GM19240 (cell line): Measurements from ENCODE around the gene MB.
"Not testable (repeated sequence)": the region's sequence is repeated elsewhere in the genome, so short reads cannot be mapped to it uniquely, and the experiment has no call there.

ENCODE experiments used
- DNase-seq: peaks from one replicate; pipeline ENCODE4 v3.0.0; 2011; ENCODE audit warnings: low spot score; ENCODE audit not compliant: insufficient read length

MB gene

GRCh38 chr22:35617137-35617755 is at the start of gene MB:
TSS of gene MB (minus strand) at chr22:35617329. CDS start at chr22:35617257, 72 bp downstream.
- DNase-seq, result no peak

DNA sequence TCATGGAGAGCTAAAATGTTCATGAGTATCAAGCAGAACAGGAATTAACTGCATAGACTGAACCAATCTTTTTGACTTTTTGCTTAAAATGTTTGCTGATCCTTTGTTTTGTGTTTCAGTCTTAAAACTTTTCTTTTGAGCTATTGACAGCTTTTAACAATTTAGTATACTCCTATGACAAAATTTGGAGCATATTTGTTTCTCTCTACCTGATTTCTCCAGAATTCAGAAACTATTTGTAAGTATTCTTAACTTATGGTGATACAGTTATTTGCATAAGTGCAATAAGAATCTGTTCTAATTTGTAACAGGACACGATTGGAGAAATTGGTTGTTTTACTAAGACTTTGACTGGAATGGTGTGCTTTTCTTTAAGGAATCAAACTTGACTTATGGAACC is 49.6 kb upstream of the MB start:
- DNase-seq, result not testable (repeated sequence)

- no peak for DNase-seq
These were observed 47.9 kb upstream of the MB start for GRCh38 chr22:35664955-35665587.

GRCh38 chr22:35663371-35663770 is 46.2 kb upstream of the MB start:
- DNase-seq, result no peak

DNA sequence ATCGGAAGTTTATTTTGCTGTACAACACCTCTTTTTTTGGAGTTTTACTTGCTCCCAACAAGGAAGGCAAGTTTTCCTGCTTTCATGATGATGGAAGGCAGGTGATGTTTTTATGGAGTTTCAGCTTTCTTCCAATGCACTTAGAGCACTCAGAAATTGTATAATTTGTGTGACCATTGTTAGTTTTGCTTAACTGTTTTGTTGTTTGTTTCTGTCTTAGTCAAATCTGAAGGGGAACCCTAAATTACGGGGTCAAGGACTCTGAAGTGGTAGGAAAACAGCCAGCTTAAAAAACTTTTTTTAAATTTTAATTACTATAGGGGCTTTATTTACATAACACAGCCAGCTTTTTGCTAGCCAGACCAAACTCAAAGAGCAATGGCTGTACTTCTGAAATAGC is 45.8 kb upstream of the MB start:
- no peak for DNase-seq

DNA sequence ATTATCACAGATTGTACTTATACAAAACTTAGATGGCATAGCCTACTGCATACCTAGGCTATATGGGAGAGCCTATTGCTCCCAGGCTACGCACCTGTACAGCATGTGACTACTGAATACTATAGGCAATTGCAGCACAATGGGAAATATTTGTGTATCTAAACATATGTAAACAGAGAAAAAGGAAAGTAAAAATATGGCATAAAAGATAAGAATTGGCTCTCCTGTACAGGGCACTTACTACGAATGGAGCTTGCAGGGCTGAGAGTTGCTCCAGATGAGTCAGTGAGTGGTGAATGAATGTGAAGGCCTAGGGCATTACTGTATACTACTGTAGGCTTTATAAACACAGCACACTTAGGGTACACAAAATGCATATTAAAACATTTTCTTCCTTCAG is 44.3 kb upstream of the MB start:
- no peak for DNase-seq

- DNase-seq, result no peak
These were observed 43.4 kb upstream of the MB start for GRCh38 chr22:35660291-35661127.

GRCh38 chr22:35657571-35658312 is 40.6 kb upstream of the MB start:
- DNase-seq, result no peak

- DNase-seq, result no peak
These were observed 39.2 kb upstream of the MB start for GRCh38 chr22:35656284-35656752.

- no peak for DNase-seq
These were observed 36.7 kb upstream of the MB start for GRCh38 chr22:35653824-35654223.

DNA sequence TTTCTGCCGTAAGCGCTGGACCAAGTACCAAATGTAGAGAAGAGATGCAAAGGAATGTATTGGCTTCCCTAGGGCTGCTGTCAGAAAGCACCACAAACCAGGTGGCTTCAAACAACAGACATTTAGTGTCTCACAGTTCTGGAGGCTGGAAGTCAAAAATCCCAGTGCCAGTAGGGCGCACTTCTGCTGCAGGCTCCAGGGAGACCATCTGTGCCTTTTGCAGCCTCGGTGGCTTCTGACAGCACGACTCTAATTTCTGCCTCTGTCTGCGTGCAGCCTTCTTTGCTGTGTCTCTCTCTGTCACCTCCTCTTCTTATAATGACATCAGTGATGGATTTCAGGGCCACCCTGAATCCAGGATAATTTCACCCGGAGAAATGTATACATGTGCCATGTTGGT is 34.0 kb upstream of the MB start:
- DNase-seq, result no peak

DNA sequence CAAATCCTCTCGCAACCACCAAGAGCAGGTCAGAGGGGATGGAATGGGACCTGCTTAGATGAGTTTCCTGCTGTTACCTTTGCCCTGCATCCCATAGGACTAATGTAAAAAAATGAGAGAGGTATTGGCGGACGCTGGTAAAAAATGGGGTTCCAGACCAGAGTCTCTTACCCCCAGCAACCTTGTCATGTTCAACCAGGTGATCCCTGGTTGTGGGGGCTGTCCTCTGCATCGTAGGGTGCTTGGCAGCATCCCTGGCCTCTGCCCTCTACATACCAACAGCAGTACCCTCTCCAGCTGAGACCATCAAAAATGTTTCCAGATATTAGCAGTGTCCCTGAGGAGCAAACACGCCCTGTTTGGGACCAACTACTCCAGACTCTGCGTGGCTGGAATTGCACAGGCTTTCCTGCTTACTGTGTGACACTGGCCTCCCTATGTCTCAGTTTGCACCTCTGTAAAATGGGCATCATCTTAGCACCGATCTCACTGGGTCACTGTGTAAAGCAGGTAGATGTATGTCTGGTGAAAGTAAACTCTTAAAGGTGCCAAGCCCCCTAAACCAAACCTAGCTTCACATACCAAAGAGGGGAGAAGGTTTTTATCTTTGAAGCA is 32.6 kb upstream of the MB start:
- DNase-seq, result no peak

GRCh38 chr22:35649026-35649553 is 32.0 kb upstream of the MB start:
- no peak for DNase-seq

GRCh38 chr22:35648066-35649025 is 31.2 kb upstream of the MB start, which contains the start of gene APOL6:
TSS of gene APOL6 (plus strand) at chr22:35648446. CDS start at chr22:35656426, 7,980 bp downstream.
- DNase-seq, result peak; percentile 49

DNA sequence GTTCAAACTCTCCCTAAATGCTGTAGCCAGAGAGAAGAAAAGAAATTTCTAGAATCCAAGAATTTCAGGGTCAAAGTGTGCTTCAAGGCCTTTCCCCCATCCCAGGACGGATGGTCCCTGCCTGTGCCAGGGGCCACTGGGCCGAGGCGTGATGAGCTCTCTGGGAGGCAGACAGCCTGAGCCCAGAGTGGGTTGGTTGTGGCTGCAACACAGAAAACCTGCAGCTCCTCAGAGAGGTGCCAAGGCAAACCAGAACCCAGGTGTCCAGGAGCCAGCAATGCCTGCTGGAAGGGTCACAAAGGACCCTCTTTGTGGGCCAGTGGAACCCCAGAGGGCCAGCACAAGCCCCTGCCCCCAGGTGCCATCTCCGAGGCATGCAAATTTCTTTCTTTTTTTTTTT is 28.5 kb upstream of the MB start:
- DNase-seq, result no peak

GRCh38 chr22:35643991-35644390 is 26.9 kb upstream of the MB start:
- no peak for DNase-seq

- DNase-seq, result no peak
These were observed 25.2 kb upstream of the MB start for GRCh38 chr22:35642305-35642741.

DNA sequence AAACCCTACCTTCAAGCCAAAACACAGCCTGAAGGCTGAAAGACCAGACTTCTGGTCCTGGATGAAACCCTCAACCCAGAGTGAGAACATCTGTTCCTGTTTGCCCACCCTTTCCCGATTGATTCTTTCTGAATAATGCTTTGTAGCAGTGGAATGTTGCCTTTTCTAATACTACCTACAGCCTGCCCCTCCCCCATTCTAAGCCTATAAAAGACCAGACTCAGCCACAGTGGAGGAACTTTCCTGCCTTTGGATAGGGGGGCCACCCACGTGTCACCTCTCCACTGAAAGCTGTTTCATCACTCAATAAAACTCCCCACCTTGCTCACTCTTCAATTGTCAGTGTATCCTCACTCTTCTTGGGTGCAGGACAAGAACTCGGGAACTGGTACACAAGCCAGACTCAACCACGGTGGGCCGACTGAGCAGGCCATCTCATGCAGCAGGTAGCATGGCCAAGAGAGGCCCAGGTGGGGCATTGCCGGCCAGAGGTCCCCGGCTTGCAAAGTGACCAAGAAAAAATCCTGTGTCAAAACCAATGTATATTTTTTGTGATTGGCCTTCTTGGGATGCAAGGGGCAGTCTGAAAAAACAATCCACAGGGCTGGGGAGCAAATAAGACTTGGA is 24.5 kb upstream of the MB start:
- no peak for DNase-seq

GRCh38 chr22:35638410-35638809 is 21.3 kb upstream of the MB start:
- no peak for DNase-seq
